ENCODE data around the gene TMEFF2. TPM values are rescaled to one million over a fixed set of nuclear protein-coding genes. Genes with fewer than 3 reads are reported as not detected.

The TMEFF2 gene
- total and polyA plus RNA-seq, 7 experiments from 2014 or later = not detected

GRCh38 chr2:192005211-192005610 is 189.5 kb downstream of the TMEFF2 start:
- Mint-ChIP-seq H3K4me3 (no peak overlapping the region), H3K9me3 (no peaks in the 10 kb centered on the region), H3K4me1 (no peaks in the 10 kb centered on the region), H3K36me3 (no peaks in the 10 kb centered on the region), H3K27me3 (peaks cover 5 to 30% (median 20%) of the 10 kb centered on the region in 5 donors), H3K27ac (no peak overlapping the region)
- no peak for DNase-seq
- ChIA-PET CTCF (interaction anchor here (0.6 kb wide), 1 partner anchor 439 kb away, joined by 3 read pairs; no protein-coding TSS in a partner anchor), POLR2A (no interaction called here)
- Histone ChIP-seq H3K27ac (ENCODE audit: low read depth, low read length) (no peak overlapping the region), H3K27me3 (ENCODE audit: control insufficient read depth in 2 of 2, insufficient read depth in 2 of 2, low read length in 2 of 2) (no peaks in the 10 kb centered on the region), H3K9me3 (ENCODE audit: control insufficient read depth in 2 of 3, low read length in 3 of 3) (no peaks in the 10 kb centered on the region), H3K4me1 (ENCODE audit: control insufficient read depth in 2 of 2, insufficient read depth in 2 of 2, low read length in 2 of 2) (no peaks in the 10 kb centered on the region), H3K36me3 (ENCODE audit: control insufficient read depth in 2 of 3, insufficient read depth in 3 of 3, low read length in 3 of 3) (no peaks in the 10 kb centered on the region), H3K4me3 (ENCODE audit: low read length) (no peak overlapping the region)
- no peak for ATAC-seq
- intact Hi-C loops (cut with micrococcal nuclease) = no loop called here

GRCh38 chr2:192004188-192004963 is 190.4 kb downstream of the TMEFF2 start:
- Histone ChIP-seq H3K4me1 (ENCODE audit: control insufficient read depth in 2 of 2, insufficient read depth in 2 of 2, low read length in 2 of 2) (no peaks in the 10 kb centered on the region), H3K27me3 (ENCODE audit: control insufficient read depth in 2 of 2, insufficient read depth in 2 of 2, low read length in 2 of 2) (no peaks in the 10 kb centered on the region), H3K27ac (ENCODE audit: low read depth, low read length) (no peak overlapping the region), H3K36me3 (ENCODE audit: control insufficient read depth in 2 of 3, insufficient read depth in 3 of 3, low read length in 3 of 3) (no peaks in the 10 kb centered on the region), H3K9me3 (ENCODE audit: control insufficient read depth in 2 of 3, low read length in 3 of 3) (no peaks in the 10 kb centered on the region), H3K4me3 (ENCODE audit: low read length) (no peak overlapping the region)
- intact Hi-C loops (cut with micrococcal nuclease) = no loop called here
- ATAC-seq (no peak), DNase-seq (no peak)
- Mint-ChIP-seq H3K27ac (no peak overlapping the region), H3K4me1 (no peaks in the 10 kb centered on the region), H3K36me3 (no peaks in the 10 kb centered on the region), H3K4me3 (no peak overlapping the region), H3K9me3 (no peaks in the 10 kb centered on the region), H3K27me3 (peaks cover 5 to 34% (median 20%) of the 10 kb centered on the region in 5 donors)
- CTCF ChIA-PET = no interaction called here
- POLR2A ChIA-PET = no interaction called here

GRCh38 chr2:192002418-192002817 is 192.3 kb downstream of the TMEFF2 start:
- Histone ChIP-seq H3K27me3 (ENCODE audit: control insufficient read depth in 2 of 2, insufficient read depth in 2 of 2, low read length in 2 of 2) (no peaks in the 10 kb centered on the region), H3K36me3 (ENCODE audit: control insufficient read depth in 2 of 3, insufficient read depth in 3 of 3, low read length in 3 of 3) (no peaks in the 10 kb centered on the region), H3K9me3 (ENCODE audit: control insufficient read depth in 2 of 3, low read length in 3 of 3) (no peaks in the 10 kb centered on the region), H3K4me3 (ENCODE audit: low read length) (no peak overlapping the region), H3K27ac (ENCODE audit: low read depth, low read length) (no peak overlapping the region), H3K4me1 (ENCODE audit: control insufficient read depth in 2 of 2, insufficient read depth in 2 of 2, low read length in 2 of 2) (no peaks in the 10 kb centered on the region)
- Mint-ChIP-seq H3K4me3 (no peak overlapping the region), H3K9me3 (no peaks in the 10 kb centered on the region), H3K27me3 (peaks cover 5 to 35% (median 13%) of the 10 kb centered on the region in 5 donors), H3K27ac (no peak overlapping the region), H3K36me3 (no peaks in the 10 kb centered on the region), H3K4me1 (no peaks in the 10 kb centered on the region)
- no peak for DNase-seq
- ChIA-PET POLR2A (no interaction called here), CTCF (no interaction called here)
- intact Hi-C loops (cut with micrococcal nuclease) = no loop called here
- no peak for ATAC-seq

GRCh38 chr2:192000196-192000980 is 194.3 kb downstream of the TMEFF2 start:
- ChIA-PET CTCF (no interaction called here), POLR2A (no interaction called here)
- Histone ChIP-seq H3K27ac (ENCODE audit: low read depth, low read length) (no peak overlapping the region), H3K27me3 (ENCODE audit: control insufficient read depth in 2 of 2, insufficient read depth in 2 of 2, low read length in 2 of 2) (no peaks in the 10 kb centered on the region), H3K4me1 (ENCODE audit: control insufficient read depth in 2 of 2, insufficient read depth in 2 of 2, low read length in 2 of 2) (no peaks in the 10 kb centered on the region), H3K4me3 (ENCODE audit: low read length) (no peak overlapping the region), H3K9me3 (ENCODE audit: control insufficient read depth in 2 of 3, low read length in 3 of 3) (no peaks in the 10 kb centered on the region), H3K36me3 (ENCODE audit: control insufficient read depth in 2 of 3, insufficient read depth in 3 of 3, low read length in 3 of 3) (no peaks in the 10 kb centered on the region)
- ATAC-seq = no peak
- intact Hi-C loops (cut with micrococcal nuclease) = no loop called here
- no peak overlapping the region for H3K4me3 Mint-ChIP-seq
- H3K27ac Mint-ChIP-seq = no peak overlapping the region
- no peaks in the 10 kb centered on the region for H3K4me1 Mint-ChIP-seq
- DNase-seq = no peak
- no peaks in the 10 kb centered on the region for H3K36me3 Mint-ChIP-seq
- H3K27me3 Mint-ChIP-seq = peaks cover 5 to 28% (median 9%) of the 10 kb centered on the region in 5 donors
- no peaks in the 10 kb centered on the region for H3K9me3 Mint-ChIP-seq

- ATAC-seq (no peak), DNase-seq (no peak)
- Mint-ChIP-seq H3K27me3 (peaks cover 0 to 27% (median 9%) of the 10 kb centered on the region in 5 donors), H3K36me3 (no peaks in the 10 kb centered on the region), H3K4me3 (no peak overlapping the region), H3K27ac (no peak overlapping the region), H3K4me1 (no peaks in the 10 kb centered on the region), H3K9me3 (no peaks in the 10 kb centered on the region)
- Histone ChIP-seq H3K27ac (ENCODE audit: low read depth, low read length) (no peak overlapping the region), H3K36me3 (ENCODE audit: control insufficient read depth in 2 of 3, insufficient read depth in 3 of 3, low read length in 3 of 3) (no peaks in the 10 kb centered on the region), H3K4me3 (ENCODE audit: low read length) (no peak overlapping the region), H3K4me1 (ENCODE audit: control insufficient read depth in 2 of 2, insufficient read depth in 2 of 2, low read length in 2 of 2) (no peaks in the 10 kb centered on the region), H3K9me3 (ENCODE audit: control insufficient read depth in 2 of 3, low read length in 3 of 3) (no peaks in the 10 kb centered on the region), H3K27me3 (ENCODE audit: control insufficient read depth in 2 of 2, insufficient read depth in 2 of 2, low read length in 2 of 2) (no peaks in the 10 kb centered on the region)
- CTCF ChIA-PET = no interaction called here
- intact Hi-C loops (cut with micrococcal nuclease) = no loop called here
- POLR2A ChIA-PET = no interaction called here
These were observed 195.5 kb downstream of the TMEFF2 start for GRCh38 chr2:191999101-191999841.

- H3K9me3 Mint-ChIP-seq = no peaks in the 10 kb centered on the region
- Histone ChIP-seq H3K9me3 (ENCODE audit: control insufficient read depth in 2 of 3, low read length in 3 of 3) (no peaks in the 10 kb centered on the region), H3K36me3 (ENCODE audit: control insufficient read depth in 2 of 3, insufficient read depth in 3 of 3, low read length in 3 of 3) (no peaks in the 10 kb centered on the region), H3K27me3 (ENCODE audit: control insufficient read depth in 2 of 2, insufficient read depth in 2 of 2, low read length in 2 of 2) (no peaks in the 10 kb centered on the region), H3K4me3 (ENCODE audit: low read length) (no peak overlapping the region), H3K4me1 (ENCODE audit: control insufficient read depth in 2 of 2, insufficient read depth in 2 of 2, low read length in 2 of 2) (no peaks in the 10 kb centered on the region), H3K27ac (ENCODE audit: low read depth, low read length) (no peak overlapping the region)
- H3K27me3 Mint-ChIP-seq = peaks cover 9 to 15% (median 11%) of the 10 kb centered on the region in 5 donors
- ATAC-seq = no peak
- no peaks in the 10 kb centered on the region for H3K4me1 Mint-ChIP-seq
- ChIA-PET CTCF (no interaction called here), POLR2A (no interaction called here)
- H3K27ac Mint-ChIP-seq = no peak overlapping the region
- no peak for DNase-seq
- intact Hi-C loops (cut with micrococcal nuclease) = no loop called here
- H3K4me3 Mint-ChIP-seq = no peak overlapping the region
- no peaks in the 10 kb centered on the region for H3K36me3 Mint-ChIP-seq
These were observed 199.4 kb downstream of the TMEFF2 start for GRCh38 chr2:191995285-191995684.

All from naive thymus-derived CD4-positive, alpha-beta T cell (primary cell).